SK-N-SH (cell line): Measurements from ENCODE around the gene EBF4. TPM values are rescaled to one million over a fixed set of nuclear protein-coding genes. Genes with fewer than 3 reads are reported as not detected.

ENCODE experiments used
- CTCF ChIA-PET: fragments of 300-600, 350-600 bp; formaldehyde crosslinking; extraction: SDS; loops from one replicate; lab custom pipeline; 2021; lab: Yijun Ruan, JAX
- POLR2A ChIA-PET: fragments of 350-600 bp; sonication (Branson Sonifier 250); formaldehyde crosslinking; extraction: SDS; loops from one replicate; lab custom pipeline; 2020; ENCODE audit warnings: antibody characterized with exemption, inconsistent platforms; lab: Yijun Ruan, JAX
- DNase-seq: peaks from one replicate; pipeline ENCODE4 v3.0.0; 2012
- H2AFZ ChIP-seq: fragments of 200-600 bp; sonication (generic); 2 replicates; pipeline ENCODE4 v1.8.1; 2016; ENCODE audit warnings: antibody characterized with exemption, mild to moderate bottlenecking, low read depth
- H3F3A ChIP-seq: fragments of 200-600 bp; sonication (generic); replicated peaks from 2 replicates; pipeline ENCODE3; 2016; ENCODE audit warnings: antibody characterized with exemption, mild to moderate bottlenecking; ENCODE audit not compliant: insufficient read depth
- H3K27ac ChIP-seq, 2 experiments: fragments of 200-500 bp in 1 of 2; fragments of 200-600 bp in 1 of 2; sonication (Bioruptor generic) in 1 of 2; sonication (generic), shearing (Covaris generic) in 1 of 2; 2 replicates each; pipeline versions ENCODE4 v1.5.1 to v1.6.1; 2014 to 2016; ENCODE audit warnings: low read depth in 2 of 2, inconsistent platforms in 1 of 2, low read length in 1 of 2, mild to moderate bottlenecking in 1 of 2, mixed read lengths in 1 of 2
- H3K27me3 ChIP-seq: fragments of 200-600 bp; sonication (generic), shearing (Covaris generic); 2 replicates; pipeline ENCODE4 v1.6.1; 2016; ENCODE audit warnings: mixed run types; ENCODE audit not compliant: insufficient read depth
- H3K36me3 ChIP-seq, 2 experiments: fragments of 200-500 bp in 1 of 2; fragments of 200-600 bp in 1 of 2; sonication (Bioruptor generic) in 1 of 2; sonication (generic) in 1 of 2; replicated peaks in 1 of 2; 2 replicates each; pipeline versions ENCODE3 to v1.5.1; 2014 to 2016; ENCODE audit warnings: low read length in 1 of 2, mild to moderate bottlenecking in 1 of 2; ENCODE audit not compliant: insufficient read depth in 2 of 2, control insufficient read depth in 1 of 2
- H3K4me1 ChIP-seq, 2 experiments: fragments of 200-500 bp in 1 of 2; fragments of 200-600 bp in 1 of 2; sonication (Bioruptor generic) in 1 of 2; sonication (generic), shearing (Covaris generic) in 1 of 2; 2 replicates each; pipeline versions ENCODE4 v1.5.1 to v1.6.1; 2014 to 2016; ENCODE audit warnings: low read depth in 1 of 2, low read length in 1 of 2, mixed run types in 1 of 2; ENCODE audit not compliant: insufficient read depth in 2 of 2, control insufficient read depth in 1 of 2
- H3K4me2 ChIP-seq: fragments of 200-600 bp; sonication (generic), shearing (Covaris generic); 2 replicates; pipeline ENCODE4 v1.6.1; 2017; ENCODE audit warnings: mixed run types
- H3K4me3 ChIP-seq, 2 experiments: fragments of 200-500 bp in 1 of 2; fragments of 200-600 bp in 1 of 2; sonication (Bioruptor generic) in 1 of 2; sonication (generic), shearing (Covaris generic) in 1 of 2; 2 replicates each; pipeline versions ENCODE4 v1.5.1 to v1.8.1; 2014 to 2016; ENCODE audit warnings: low read depth in 2 of 2, inconsistent platforms in 1 of 2, low read length in 1 of 2, mild to moderate bottlenecking in 1 of 2, mixed read lengths in 1 of 2, moderate library complexity in 1 of 2
- H3K79me2 ChIP-seq: fragments of 200-600 bp; sonication (generic); 2 replicates; pipeline ENCODE4 v1.8.1; 2017; ENCODE audit warnings: mild to moderate bottlenecking; ENCODE audit not compliant: insufficient read depth
- H3K9ac ChIP-seq: fragments of 200-600 bp; sonication (generic); 2 replicates; pipeline ENCODE4 v1.6.1; 2017; ENCODE audit warnings: mixed run types
- H3K9me2 ChIP-seq: fragments of 200-600 bp; sonication (generic); 2 replicates; pipeline ENCODE4 v1.6.1; 2017; ENCODE audit warnings: mixed run types
- H3K9me3 ChIP-seq: fragments of 200-600 bp; sonication (generic); 2 replicates; pipeline ENCODE4 v1.6.1; 2017; ENCODE audit warnings: mixed run types, mild to moderate bottlenecking, moderate library complexity
- H4K20me1 ChIP-seq: fragments of 200-600 bp; sonication (generic); 2 replicates; pipeline ENCODE4 v1.6.1; 2017; ENCODE audit warnings: mild to moderate bottlenecking, mixed run types; ENCODE audit not compliant: insufficient read depth
- ELF1 ChIP-seq: IDR thresholded peaks from 2 replicates; pipeline ENCODE4 v1.4.0; 2012
- EZH2phosphoT487 ChIP-seq: fragments of 200-600 bp; sonication (generic); IDR thresholded peaks from 2 replicates; pipeline ENCODE4 v1.6.1; 2017; ENCODE audit warnings: low read depth, mixed run types, mild to moderate bottlenecking, antibody characterized with exemption, moderate library complexity, borderline replicate concordance
- FOXM1 ChIP-seq: IDR thresholded peaks from 2 replicates; pipeline ENCODE4 v1.4.0; 2012; ENCODE audit warnings: low read depth, mild to moderate bottlenecking
- GATA2 ChIP-seq: sonication (generic); formaldehyde crosslinking; IDR thresholded peaks from 2 replicates; pipeline ENCODE4 v1.5.0; 2020; ENCODE audit warnings: mild to moderate bottlenecking, missing genetic modification reagents
- IRF3 ChIP-seq: fragments of 150-350 bp; IDR thresholded peaks from 2 replicates; pipeline ENCODE4 v1.6.1; 2016; ENCODE audit warnings: mild to moderate bottlenecking, low read depth, low read length
- MEF2A ChIP-seq: IDR thresholded peaks from 2 replicates; pipeline ENCODE4 v1.4.0; 2012; ENCODE audit warnings: low read depth, borderline replicate concordance
- POLR2AphosphoS5 ChIP-seq: IDR thresholded peaks from 2 replicates; pipeline ENCODE4 v1.6.1; 2012; ENCODE audit warnings: low read depth, low read length
- RAD21 ChIP-seq: IDR thresholded peaks from 2 replicates; pipeline ENCODE4 v1.6.1; 2012; ENCODE audit warnings: mild to moderate bottlenecking, low read length
- RFX5 ChIP-seq: IDR thresholded peaks from 2 replicates; pipeline ENCODE4 v1.6.1; 2012; ENCODE audit warnings: mild to moderate bottlenecking, improper control_type of control experiment, low read length
- TAF1 ChIP-seq: IDR thresholded peaks from 2 replicates; pipeline ENCODE4 v1.6.1; 2012; ENCODE audit warnings: low read depth, mild to moderate bottlenecking, low read length, moderate library complexity, borderline replicate concordance
- USF1 ChIP-seq: IDR thresholded peaks from 2 replicates; pipeline ENCODE4 v1.4.0; 2012; ENCODE audit warnings: low read depth, borderline replicate concordance
- WGBS: methylation state at CpG from one replicate; pipeline ENCODE4 v1.1.6; 2017; ENCODE audit warnings: low lambda C conversion rate; 5-methylcytosine and 5-hydroxymethylcytosine counted together
- polyA plus RNA-seq, 3 experiments: library from polyadenylated mRNA; depleted of rRNA; stranded (reverse); fragments of >200 nt; gene quantifications; 2 replicates each; pipeline ENCODE4 v1.2.3, GENCODE V29; 2012
- TF ChIP-seq, protein P1 (sequence below): IDR thresholded peaks from 2 replicates; pipeline ENCODE4 v1.4.0; 2012; ENCODE audit warnings: low read depth, borderline replicate concordance

The EBF4 gene
- polyA plus RNA-seq, 1 of the 3 experiments (the other 2 are of a cell fraction) = 20.6 TPM

DNA sequence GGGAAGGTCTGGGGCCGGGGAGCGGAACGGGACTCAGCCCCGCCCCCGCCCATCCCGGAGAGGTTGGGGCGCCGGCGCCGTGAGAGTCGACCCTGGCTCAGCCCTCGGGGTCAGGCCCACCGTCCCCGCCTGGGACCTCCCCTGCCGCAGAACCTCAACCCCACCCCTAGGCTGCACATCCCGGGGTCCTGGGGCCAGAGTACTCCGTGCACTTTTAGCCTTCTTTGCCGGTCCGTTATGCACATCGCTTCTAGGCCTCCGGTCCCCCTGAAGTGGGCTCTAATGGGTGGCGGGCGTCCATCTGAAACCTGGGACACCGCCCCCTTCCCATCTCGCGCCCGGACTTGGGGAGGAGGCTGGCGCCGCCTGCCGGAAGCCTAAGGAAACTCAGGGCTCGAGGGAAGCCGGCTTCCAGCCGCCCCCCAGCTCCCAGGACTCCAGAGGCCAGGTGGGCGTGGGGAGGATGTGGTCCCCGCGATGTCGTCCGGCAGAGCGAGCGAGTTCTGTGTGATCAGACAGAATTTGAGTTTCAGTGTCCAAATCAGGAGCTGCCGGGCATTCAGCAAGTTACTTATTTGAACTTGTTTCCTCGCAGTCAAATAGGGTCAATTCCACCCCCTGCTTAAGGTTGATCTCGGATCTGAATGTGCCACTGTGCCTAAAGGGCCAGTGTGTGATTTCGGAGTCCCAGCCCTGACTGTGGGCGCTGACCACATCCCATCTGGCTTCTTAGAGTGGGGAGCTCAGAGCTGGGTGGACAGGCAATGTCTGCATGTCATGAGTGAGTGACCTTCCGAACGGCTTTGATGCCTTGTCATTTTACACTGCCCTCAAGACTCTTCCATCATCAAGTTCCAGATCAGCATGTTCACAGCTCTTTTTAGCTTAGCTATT lies 60.2 kb downstream of the EBF4 start:
- H3K79me2 ChIP-seq = no peaks in the 10 kb centered on the region
- no peaks in the 10 kb centered on the region for H3K36me3 ChIP-seq
- no peak overlapping the region for H2AFZ ChIP-seq
- no peak overlapping the region for H3K27ac ChIP-seq
- no peaks in the 10 kb centered on the region for H3K4me1 ChIP-seq
- no peak for DNase-seq
- POLR2A ChIA-PET = no interaction called here
- no peak overlapping the region for H3K9ac ChIP-seq
- H3K27me3 ChIP-seq = no peaks in the 10 kb centered on the region
- peak overlapping the region in 1 of 2 experiments; percentile 43; a peak in 1 of 4 replicates for H3K4me3 ChIP-seq
- no peak overlapping the region for H3K4me2 ChIP-seq
- H3K9me2 ChIP-seq = no peaks in the 10 kb centered on the region
- no peaks in the 10 kb centered on the region for H4K20me1 ChIP-seq
- CTCF ChIA-PET = interaction anchor here (2.0 kb wide), 2 partner anchors 9 to 99 kb away, joined by 6 to 7 read pairs; no protein-coding TSS in a partner anchor
- 86% methylated on average over 33 of the region's 47 CpGs for WGBS
- TF ChIP-seq USF1 (no peak), IRF3 (no peak), GATA2 (CRISPR knock-in tag) (no peak), RAD21 (no peak), ELF1 (no peak), RFX5 (no peak), TAF1 (no peak), MEF2A (no peak), POLR2AphosphoS5 (no peak), FOXM1 (no peak), EZH2phosphoT487 (no peak)
- TF ChIP-seq, protein P1, sequence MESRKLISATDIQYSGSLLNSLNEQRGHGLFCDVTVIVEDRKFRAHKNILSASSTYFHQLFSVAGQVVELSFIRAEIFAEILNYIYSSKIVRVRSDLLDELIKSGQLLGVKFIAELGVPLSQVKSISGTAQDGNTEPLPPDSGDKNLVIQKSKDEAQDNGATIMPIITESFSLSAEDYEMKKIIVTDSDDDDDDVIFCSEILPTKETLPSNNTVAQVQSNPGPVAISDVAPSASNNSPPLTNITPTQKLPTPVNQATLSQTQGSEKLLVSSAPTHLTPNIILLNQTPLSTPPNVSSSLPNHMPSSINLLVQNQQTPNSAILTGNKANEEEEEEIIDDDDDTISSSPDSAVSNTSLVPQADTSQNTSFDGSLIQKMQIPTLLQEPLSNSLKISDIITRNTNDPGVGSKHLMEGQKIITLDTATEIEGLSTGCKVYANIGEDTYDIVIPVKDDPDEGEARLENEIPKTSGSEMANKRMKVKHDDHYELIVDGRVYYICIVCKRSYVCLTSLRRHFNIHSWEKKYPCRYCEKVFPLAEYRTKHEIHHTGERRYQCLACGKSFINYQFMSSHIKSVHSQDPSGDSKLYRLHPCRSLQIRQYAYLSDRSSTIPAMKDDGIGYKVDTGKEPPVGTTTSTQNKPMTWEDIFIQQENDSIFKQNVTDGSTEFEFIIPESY = no peak
- no peaks in the 10 kb centered on the region for H3K9me3 ChIP-seq
- no peaks in the 10 kb centered on the region for H3F3A ChIP-seq
